GM12878 (cell line): ENCODE results near the gene MAPK9. TPM values are rescaled to one million over a fixed set of nuclear protein-coding genes. Genes with fewer than 3 reads are reported as not detected.

Experiments used
- ATAC-seq: fragments of 200-7000 bp; cut with Tn5 transposase; 3 replicates; pipeline ENCODE4 v1.9.1; 2020; ENCODE audit warnings: mild to moderate bottlenecking, moderate library complexity
- BruUV-seq: library from RNA; stranded (reverse); fragments of 400-500 nt; replicated peaks from 2 replicates; lab custom pipeline; 2021; lab: Mats Ljungman, UMichigan
- CTCF ChIA-PET: fragments of 300-600 bp; sonication (Branson Sonifier 250); formaldehyde crosslinking; extraction: SDS; loops from one replicate; lab custom pipeline; 2021; ENCODE audit warnings: inconsistent platforms; lab: Yijun Ruan, JAX
- POLR2A ChIA-PET: fragments of 350-600 bp; formaldehyde crosslinking; extraction: SDS; loops from one replicate; lab custom pipeline; 2021; ENCODE audit warnings: inconsistent platforms; lab: Charles Lee
- RAD21 ChIA-PET: fragments of 300-600 bp; sonication (Branson Sonifier 250); formaldehyde crosslinking; loops from one replicate; lab custom pipeline; 2023; ENCODE audit warnings: antibody characterized with exemption; ENCODE audit not compliant: unreplicated experiment; lab: Charles Lee
- SMC1A ChIA-PET: fragments of 300-600 bp; sonication (Branson Sonifier 250); formaldehyde crosslinking; loops from one replicate; lab custom pipeline; 2023; ENCODE audit not compliant: unreplicated experiment, uncharacterized antibody; lab: Charles Lee
- DNase-seq: peaks from one replicate; pipeline ENCODE4 v3.0.0-alpha.2; 2011; ENCODE audit warnings: low read depth, low spot score
- FAIRE-seq: peaks from 3 replicates; lab custom pipeline; 2011; peaks lifted over from hg19 to GRCh38; lab: Jason Lieb, UNC
- H2AFZ ChIP-seq: 2 replicates; pipeline ENCODE4 v1.6.0; 2011; ENCODE audit warnings: low read depth, low read length, control low read depth; ENCODE audit not compliant: control insufficient read depth
- H3K27ac ChIP-seq: 2 replicates; pipeline ENCODE4 v1.5.1; 2011; ENCODE audit warnings: control low read depth; ENCODE audit not compliant: control insufficient read depth, insufficient read depth
- H3K27me3 ChIP-seq, 2 experiments: replicated peaks in 1 of 2; 2 replicates each; pipeline versions ENCODE4 v1.6.0 to v1.6.1; 2011; ENCODE audit warnings: low read length in 1 of 2; ENCODE audit not compliant: control insufficient read depth in 2 of 2, insufficient read depth in 2 of 2
- H3K36me3 ChIP-seq, 2 experiments: 2 replicates each; pipeline ENCODE4 v1.5.1; 2011; ENCODE audit warnings: low read length in 1 of 2; ENCODE audit not compliant: control insufficient read depth in 2 of 2, insufficient read depth in 2 of 2
- H3K4me1 ChIP-seq: 2 replicates; pipeline ENCODE4 v1.6.1; 2011; ENCODE audit warnings: mild to moderate bottlenecking, low read length, moderate library complexity, mixed read lengths; ENCODE audit not compliant: control insufficient read depth, insufficient read depth
- H3K4me2 ChIP-seq: 2 replicates; pipeline ENCODE4 v1.6.0; 2011; ENCODE audit warnings: control low read depth; ENCODE audit not compliant: control insufficient read depth, insufficient read depth
- H3K4me3 ChIP-seq: fragments of 200-600 bp; sonication (generic); 2 replicates; pipeline ENCODE4 v1.5.1; 2016
- H3K79me2 ChIP-seq: 2 replicates; pipeline ENCODE4 v1.6.0; 2011; ENCODE audit warnings: low read length; ENCODE audit not compliant: control insufficient read depth, insufficient read depth
- H3K9ac ChIP-seq: 2 replicates; pipeline ENCODE4 v1.8.0; 2011; ENCODE audit warnings: low read length, control low read depth, mixed read lengths; ENCODE audit not compliant: control insufficient read depth, insufficient read depth
- H3K9me3 ChIP-seq: replicated peaks from 3 replicates; pipeline ENCODE4 v1.5.1; 2011; ENCODE audit warnings: mild to moderate bottlenecking, low read length; ENCODE audit not compliant: control insufficient read depth, insufficient read depth
- H4K20me1 ChIP-seq: 2 replicates; pipeline ENCODE4 v1.6.0; 2011; ENCODE audit not compliant: control insufficient read depth, insufficient read depth
- FOXK2 ChIP-seq: fragments of 450-650 bp; IDR thresholded peaks from 2 replicates; pipeline ENCODE4 v1.6.1; 2017; ENCODE audit warnings: mild to moderate bottlenecking, moderate library complexity
- LARP7 ChIP-seq: fragments of 450-650 bp; IDR thresholded peaks from 2 replicates; pipeline ENCODE4 v1.6.1; 2017; ENCODE audit warnings: mild to moderate bottlenecking
- PAX5 ChIP-seq: IDR thresholded peaks from 2 replicates; pipeline ENCODE4 v1.6.1; 2011; ENCODE audit warnings: low read depth, low read length, borderline replicate concordance
- POLR2AphosphoS2 ChIP-seq: IDR thresholded peaks from 2 replicates; pipeline ENCODE4 v1.6.1; 2011; ENCODE audit warnings: low read depth, mild to moderate bottlenecking, low read length, improper control_type of control experiment, moderate library complexity
- RBBP5 ChIP-seq: fragments of 200-600 bp; sonication (generic); conservative IDR thresholded peaks from 2 replicates; pipeline ENCODE4 v1.6.1; 2016
- SREBF1 ChIP-seq: IDR thresholded peaks from 2 replicates; pipeline ENCODE4 v1.6.1; 2012; ENCODE audit warnings: mild to moderate bottlenecking, low read length
- SREBF2 ChIP-seq: IDR thresholded peaks from 2 replicates; pipeline ENCODE4 v1.6.1; 2012; ENCODE audit warnings: mild to moderate bottlenecking, low read length
- WRNIP1 ChIP-seq: IDR thresholded peaks from 2 replicates; pipeline ENCODE4 v1.6.1; 2011; ENCODE audit warnings: low read depth, low read length, improper control_type of control experiment, borderline replicate concordance
- ZBED1 ChIP-seq: IDR thresholded peaks from 2 replicates; pipeline ENCODE4 v1.6.1; 2016; ENCODE audit warnings: borderline replicate concordance
- ZNF217 ChIP-seq: fragments of 450-650 bp; IDR thresholded peaks from 2 replicates; pipeline ENCODE4 v1.6.1; 2017; ENCODE audit warnings: antibody characterized with exemption, mild to moderate bottlenecking
- WGBS: methylation state at CpG from one replicate; pipeline ENCODE4 v1.1.6; 2016; ENCODE audit warnings: low lambda C conversion rate; ENCODE audit not compliant: insufficient replicate concordance, insufficient coverage; ENCODE audit errors: missing lambda C conversion rate; 5-methylcytosine and 5-hydroxymethylcytosine counted together
- in situ Hi-C: fragments of 300-500 bp; cut with MboI; formaldehyde crosslinking; loops from 9 replicates; pipeline ENCODE4 v1.14.3; 2018; ENCODE audit warnings: mixed read lengths
- intact Hi-C: fragments of 100-400 bp; cut with micrococcal nuclease; formaldehyde crosslinking; loops from one replicate; pipeline ENCODE4 v1.14.2; 2022; ENCODE audit not compliant: unreplicated experiment
- polyA plus RNA-seq, 11 experiments: library from polyadenylated mRNA; depleted of rRNA in 4 of 11; unstranded in 6 of 11; stranded (reverse) in 5 of 11; fragments of >200 nt; fragmentation: Nextera tagmentation in 4 of 11; fragmentation: Illumina TruSeq in 1 of 11; extraction: Ambion mirVana in 4 of 11; extraction: Trizol in 1 of 11; gene quantifications; 1 replicate in 1 of 11; 2 replicates in 10 of 11; pipeline versions ENCODE4 v1.2.1 to v1.2.3, GENCODE V29; 2011 to 2016; ENCODE audit warnings: inconsistent platforms in 2 of 11, missing spikeins in 2 of 11, low read depth in 1 of 11
- total RNA-seq, 4 experiments: library from RNA; depleted of rRNA in 3 of 4; stranded (reverse); fragments of >200 nt in 3 of 4; fragmentation: Illumina TruSeq in 1 of 4; extraction: Trizol in 1 of 4; gene quantifications; 2 replicates each; pipeline versions ENCODE4 v1.2.1 to v1.2.3, GENCODE V29; 2013 to 2021

MAPK9 gene
- total and polyA plus RNA-seq, 10 of the 15 experiments (the other 5 are each of a cell fraction or from before 2014, with no cell fraction given): 2.1 to 52.9 (median 21.7) TPM

- Histone ChIP-seq H3K4me3 (no peak overlapping the region), H3K36me3 (no peaks in the 10 kb centered on the region), H3K79me2 (no peaks in the 10 kb centered on the region), H3K27me3 (no peaks in the 10 kb centered on the region), H3K4me2 (no peak overlapping the region), H3K9me3 (no peaks in the 10 kb centered on the region), H3K4me1 (no peaks in the 10 kb centered on the region), H3K27ac (no peak overlapping the region)
- intact Hi-C loops: no loop called here
- no TSS peak for BruUV-seq
- ATAC-seq (no peak), DNase-seq (no peak), FAIRE-seq (no peak)
- POLR2A ChIA-PET: no interaction called here
- RAD21 ChIA-PET: no interaction called here
- WGBS: 52% methylated on average over 8 of the region's 8 CpGs
- SMC1A ChIA-PET: interaction anchor here (1.2 kb wide), 1 partner anchor 31 kb away, joined by 3 read pairs; no protein-coding TSS in a partner anchor
- in situ Hi-C loops: no loop called here
- TF ChIP-seq FOXK2 (no peak), WRNIP1 (no peak), PAX5 (no peak), SREBF1 (no peak), LARP7 (no peak), ZNF217 (no peak), ZBED1 (no peak), RBBP5 (no peak), POLR2AphosphoS2 (no peak), SREBF2 (no peak)
- TF ChIP-seq, all 136 proteins: peak for 0
- CTCF ChIA-PET: interaction anchor here (1.1 to 2.7 kb wide), 3 partner anchors 9 to 35 kb away, joined by 3 to 14 read pairs (median 3); no protein-coding TSS in a partner anchor
- Histone ChIP-seq H2AFZ (no peak overlapping the region), H3K9ac (no peak overlapping the region), H4K20me1 (no peaks in the 10 kb centered on the region)
These were observed 32.7 kb upstream of the MAPK9 start for GRCh38 chr5:180324601-180324950.
